Measurements from ENCODE around the gene KHSRP. TPM values are rescaled to one million over a fixed set of nuclear protein-coding genes. Genes with fewer than 3 reads are reported as not detected.
"Not testable (repeated sequence)": the region's sequence is repeated elsewhere in the genome, so short reads cannot be mapped to it uniquely, and the experiment has no call there.

KHSRP gene
- total RNA-seq, 4 donors from 2014 or later, result 91.2 to 162 (median 118) TPM

GRCh38 chr19:6402058-6402457 lies 22.6 kb downstream of the KHSRP start:
- H3K4me3 ChIP-seq, result peak overlapping the region in 2 of 4 donors; percentile 32 to 36
- no peaks in the 10 kb centered on the region for H3K36me3 ChIP-seq
- H3K4me1 ChIP-seq, result peaks cover 0 to 23% (median 2%) of the 10 kb centered on the region in 4 donors
- peak overlapping the region in 3 of 4 donors; percentile 63 to 89 (median 83) for H3K27ac ChIP-seq
- peak in 1 of 3 donors; percentile 64 for DNase-seq
- TF ChIP-seq POLR2A (IDR thresholded peaks at IDR 0.05) (no peak), CTCF (IDR thresholded peaks at IDR 0.05) (no peak)
- H3K27me3 ChIP-seq, result no peaks in the 10 kb centered on the region
- H3K9me3 ChIP-seq, result no peaks in the 10 kb centered on the region

GRCh38 chr19:6400062-6400944 lies 24.3 kb downstream of the KHSRP start:
- not testable (repeated sequence) for H3K9me3 ChIP-seq, DNase-seq, H3K4me3 ChIP-seq, H3K36me3 ChIP-seq, H3K27ac ChIP-seq, H3K27me3 ChIP-seq
- peaks cover 0 to 23% (median 2%) of the 10 kb centered on the region in 4 donors for H3K4me1 ChIP-seq

GRCh38 chr19:6396305-6396704 lies 28.3 kb downstream of the KHSRP start:
- Histone ChIP-seq H3K9me3 (no peaks in the 10 kb centered on the region), H3K36me3 (no peaks in the 10 kb centered on the region), H3K4me1 (peaks cover 0 to 13% (median 7%) of the 10 kb centered on the region in 4 donors), H3K27ac (no peak overlapping the region), H3K4me3 (no peak overlapping the region), H3K27me3 (no peaks in the 10 kb centered on the region)
- DNase-seq, result no peak
- TF ChIP-seq CTCF (IDR thresholded peaks at IDR 0.05) (no peak), POLR2A (IDR thresholded peaks at IDR 0.05) (no peak)

- Histone ChIP-seq H3K4me3 (no peak overlapping the region), H3K4me1 (peaks cover 0 to 13% (median 7%) of the 10 kb centered on the region in 4 donors)
These were observed 29.8 kb downstream of the KHSRP start for GRCh38 chr19:6394831-6395230.

GRCh38 chr19:6393983-6394412 lies 30.6 kb downstream of the KHSRP start:
- H3K27me3 ChIP-seq, result no peaks in the 10 kb centered on the region
- no peaks in the 10 kb centered on the region for H3K9me3 ChIP-seq
- peaks cover 0 to 13% (median 7%) of the 10 kb centered on the region in 4 donors for H3K4me1 ChIP-seq
- H3K27ac ChIP-seq, result peak overlapping the region; percentile 89 to 92 (median 90)
- DNase-seq, result peak in 1 of 3 donors; percentile 81
- H3K4me3 ChIP-seq, result peak overlapping the region; percentile 64 to 82 (median 82)
- peaks cover 0 to 18% (median 0%) of the 10 kb centered on the region in 3 donors for H3K36me3 ChIP-seq
- TF ChIP-seq POLR2A (IDR thresholded peaks at IDR 0.05) (no peak), CTCF (IDR thresholded peaks at IDR 0.05) (no peak)

More at GRCh38 chr19:6394831-6395230, 29.8 kb downstream of the KHSRP start:
- no peak for DNase-seq
- peaks cover 0 to 10% (median 0%) of the 10 kb centered on the region in 3 donors for H3K36me3 ChIP-seq
- H3K9me3 ChIP-seq, result no peaks in the 10 kb centered on the region
- H3K27ac ChIP-seq, result no peak overlapping the region
- H3K27me3 ChIP-seq, result no peaks in the 10 kb centered on the region
- no peak for TF ChIP-seq CTCF (IDR thresholded peaks at IDR 0.05)
- TF ChIP-seq POLR2A (IDR thresholded peaks at IDR 0.05), result no peak
